HG02840 (cell line): ENCODE data around the gene TNFRSF8.

ENCODE experiments used
- ATAC-seq: cut with Tn5 transposase; IDR thresholded peaks from one replicate; pipeline ENCODE4 v1.9.1; 2021; ENCODE audit warnings: mild to moderate bottlenecking, moderate library complexity, moderate number of reproducible peaks; ENCODE audit not compliant: unreplicated experiment, low FRiP score

Gene TNFRSF8

DNA sequence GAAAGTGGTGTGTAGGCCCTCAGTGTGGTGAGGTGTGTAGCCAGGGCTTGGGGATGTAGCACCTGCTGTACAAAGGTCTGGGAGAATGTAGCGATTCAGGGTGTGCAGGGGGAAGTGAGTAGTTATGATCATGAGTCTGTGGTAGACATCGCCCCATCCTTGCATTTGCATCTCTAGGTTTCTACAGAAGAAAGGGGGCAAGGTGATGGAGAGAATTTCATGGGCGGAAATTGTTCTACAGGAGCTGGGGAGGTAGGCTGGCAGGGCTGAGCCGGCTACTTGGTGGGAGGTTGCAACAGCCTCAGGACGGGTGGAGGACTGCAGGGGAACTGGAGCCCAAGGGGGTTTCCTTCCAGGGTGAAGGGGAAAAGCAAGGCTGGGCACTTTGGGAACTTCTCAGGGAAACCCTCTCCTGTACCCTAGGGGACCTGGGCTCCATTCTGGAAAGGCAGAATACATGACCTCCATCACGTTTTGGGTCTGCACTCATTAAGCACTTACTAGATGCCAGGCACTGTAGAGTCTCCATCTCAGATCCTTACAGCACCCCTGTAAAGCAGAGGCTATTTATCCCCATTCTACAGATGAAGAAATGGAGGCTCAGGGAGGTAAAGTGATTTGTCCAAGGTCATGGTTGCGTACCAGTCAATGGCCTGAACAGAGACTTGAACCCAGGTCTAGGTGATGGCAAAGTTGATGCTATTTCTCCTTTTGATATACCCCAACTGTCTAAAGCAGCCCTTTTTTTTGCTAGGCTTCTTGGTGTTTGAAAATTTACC is 89.2 kb downstream of the TNFRSF8 start:
- ATAC-seq, result peak; percentile 47

DNA sequence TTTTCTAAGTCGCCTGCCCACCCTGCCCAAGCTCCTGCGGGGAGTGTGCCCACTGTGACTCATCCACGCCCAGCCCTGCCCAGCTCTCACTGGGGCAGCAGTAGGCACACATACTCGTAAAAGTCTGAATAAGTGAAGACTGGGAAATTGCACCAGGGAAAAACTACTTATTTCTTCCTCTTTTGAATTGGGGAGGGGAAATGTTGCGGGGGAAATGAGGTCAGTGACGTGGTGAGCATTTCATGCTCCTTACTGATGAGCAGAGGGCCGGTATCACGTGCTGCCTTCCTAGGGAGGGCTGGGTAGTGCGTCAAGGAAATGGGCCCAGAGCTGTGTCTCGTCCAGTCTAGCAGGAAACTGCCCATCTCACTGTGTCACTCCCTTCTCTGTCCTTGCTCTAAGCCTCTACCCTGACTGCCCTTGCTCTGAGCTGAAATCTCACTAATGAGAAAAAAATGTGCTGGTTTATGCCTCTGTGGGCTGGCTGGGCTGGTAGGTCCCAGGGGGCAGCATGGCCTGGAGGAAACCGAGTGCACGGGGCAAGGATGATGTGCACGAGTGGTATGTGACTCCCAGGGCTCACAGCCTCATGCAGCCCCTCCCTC is 90.2 kb downstream of the TNFRSF8 start:
- ATAC-seq, result no peak

DNA sequence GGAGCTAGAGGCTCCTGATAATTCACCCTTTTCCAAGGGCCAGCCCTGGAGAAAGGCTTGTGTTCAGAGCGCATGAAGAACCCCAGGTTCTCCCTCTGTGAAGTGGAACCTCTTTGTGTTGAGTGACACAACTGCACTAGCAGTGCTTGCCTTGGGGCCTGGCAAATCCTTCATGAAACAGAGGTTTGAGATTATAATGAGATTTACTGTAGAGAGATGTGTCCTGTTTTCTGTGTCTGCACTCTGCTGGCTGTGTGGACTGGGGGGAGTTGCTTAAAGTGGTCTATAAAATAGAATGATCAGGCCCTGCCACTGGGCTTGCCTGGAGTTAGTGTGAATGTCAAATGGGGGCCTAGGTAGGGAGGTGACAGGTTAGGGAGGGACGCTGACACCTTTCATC is 92.2 kb downstream of the TNFRSF8 start:
- ATAC-seq, result no peak

DNA sequence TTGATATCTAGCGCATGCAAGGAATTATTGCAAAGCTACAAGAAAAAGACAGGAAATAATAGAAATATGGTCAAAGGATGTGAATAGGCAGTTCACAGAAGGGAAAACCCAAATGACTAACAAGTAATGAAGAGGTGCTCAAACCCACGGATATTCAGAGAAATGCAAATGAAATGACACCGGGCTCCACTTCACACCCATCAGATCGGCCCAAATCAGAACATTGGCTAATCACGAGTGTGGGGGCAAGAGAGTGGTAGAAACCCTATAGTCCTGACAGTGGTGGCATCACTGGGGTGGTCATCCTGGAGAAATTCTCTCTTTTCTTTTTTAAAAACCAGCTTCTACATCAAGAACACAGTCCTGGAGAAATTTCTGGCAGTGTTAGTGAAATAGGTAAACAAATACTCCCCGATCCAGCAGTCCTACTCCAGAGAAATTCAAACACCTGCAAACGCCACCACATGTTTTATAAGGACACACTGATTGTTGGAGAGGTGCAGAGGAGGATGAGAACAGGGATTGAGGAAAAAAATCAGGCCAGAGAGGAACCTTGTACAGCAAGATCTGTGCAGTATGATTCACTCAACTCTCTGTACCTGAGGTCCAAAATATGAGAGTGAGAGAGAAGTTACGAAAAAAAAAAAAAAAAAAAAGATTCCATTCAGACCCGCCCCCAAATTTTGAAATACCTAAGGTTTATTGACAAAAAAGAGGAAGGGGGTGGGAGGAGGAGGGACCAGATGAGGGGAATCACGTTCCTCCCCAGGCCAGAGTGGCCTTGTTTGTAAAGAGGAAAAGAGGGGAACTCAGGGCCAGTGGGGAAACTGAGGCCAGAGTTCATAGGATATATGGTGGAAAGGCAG is 94.5 kb downstream of the TNFRSF8 start:
- no peak for ATAC-seq

DNA sequence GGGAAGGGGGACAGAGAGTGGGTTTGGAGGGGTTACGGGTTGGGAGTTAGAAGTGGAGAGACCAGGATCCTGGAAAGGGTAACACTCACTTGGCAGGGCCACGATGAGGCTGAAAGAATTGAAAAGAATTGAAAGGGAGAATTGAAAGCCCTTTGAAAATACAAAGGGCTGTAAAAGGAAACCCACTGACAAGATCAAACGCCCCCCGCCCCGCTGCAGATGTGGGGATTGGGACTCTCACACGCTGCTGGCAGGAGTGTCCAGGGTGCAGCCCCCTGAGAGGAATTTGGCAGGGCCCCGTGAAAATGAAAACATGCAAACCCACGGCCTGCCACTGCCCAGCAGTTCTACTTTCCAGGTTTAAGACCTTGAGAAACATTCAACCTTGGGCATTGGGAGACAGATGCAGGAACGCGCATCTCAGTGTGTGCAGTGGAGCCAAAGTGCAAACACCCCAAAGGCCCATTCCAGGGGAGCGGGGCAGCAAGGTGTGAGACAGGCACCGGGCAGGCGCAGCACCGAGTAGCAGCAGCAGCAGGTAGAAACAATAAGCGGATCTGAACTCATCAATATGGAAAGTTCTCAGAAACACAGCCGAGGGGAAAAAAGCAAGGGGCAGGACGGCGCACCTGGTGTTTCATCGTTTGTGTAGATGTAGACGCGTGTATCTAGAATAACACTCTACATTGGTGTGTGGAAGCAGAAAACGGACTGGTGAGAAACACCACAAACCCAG is 95.4 kb downstream of the TNFRSF8 start:
- no peak for ATAC-seq

DNA sequence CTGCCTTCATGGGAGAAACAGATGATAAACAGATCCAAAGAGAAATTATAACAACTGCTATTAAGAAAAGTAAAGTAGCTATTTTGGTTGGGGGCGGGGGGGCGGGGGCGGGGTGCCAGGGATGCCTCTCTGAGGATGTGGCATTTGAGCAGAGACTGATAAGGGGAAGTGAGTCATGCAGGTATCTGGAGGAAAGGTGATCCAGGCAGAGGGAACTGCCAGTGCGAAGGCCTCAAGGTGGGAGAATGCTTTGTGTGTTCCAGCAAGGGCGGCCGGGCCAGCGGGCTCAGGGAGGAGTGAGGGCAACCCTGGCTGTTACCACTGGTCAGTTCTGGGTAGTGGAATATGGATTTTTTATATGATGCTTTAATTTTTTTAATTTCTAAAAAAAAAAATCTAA is 96.7 kb downstream of the TNFRSF8 start:
- no peak for ATAC-seq

DNA sequence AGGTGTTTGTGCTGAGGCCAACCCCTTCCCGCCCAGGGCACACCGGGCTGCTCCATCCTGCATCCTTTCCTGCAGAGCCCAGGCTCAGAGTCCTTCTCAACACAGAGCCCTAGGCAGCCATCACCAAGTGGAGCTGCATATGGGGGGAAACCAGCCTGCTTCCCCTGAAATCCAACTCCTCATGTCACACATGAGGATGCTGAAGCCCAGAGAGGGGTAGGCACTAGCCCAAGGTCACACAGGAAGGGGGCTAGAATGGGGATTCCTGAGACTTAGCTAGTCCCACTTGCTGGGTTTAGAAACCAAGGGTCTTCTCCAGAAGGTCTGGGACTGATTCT is 98.2 kb downstream of the TNFRSF8 start:
- no peak for ATAC-seq

DNA sequence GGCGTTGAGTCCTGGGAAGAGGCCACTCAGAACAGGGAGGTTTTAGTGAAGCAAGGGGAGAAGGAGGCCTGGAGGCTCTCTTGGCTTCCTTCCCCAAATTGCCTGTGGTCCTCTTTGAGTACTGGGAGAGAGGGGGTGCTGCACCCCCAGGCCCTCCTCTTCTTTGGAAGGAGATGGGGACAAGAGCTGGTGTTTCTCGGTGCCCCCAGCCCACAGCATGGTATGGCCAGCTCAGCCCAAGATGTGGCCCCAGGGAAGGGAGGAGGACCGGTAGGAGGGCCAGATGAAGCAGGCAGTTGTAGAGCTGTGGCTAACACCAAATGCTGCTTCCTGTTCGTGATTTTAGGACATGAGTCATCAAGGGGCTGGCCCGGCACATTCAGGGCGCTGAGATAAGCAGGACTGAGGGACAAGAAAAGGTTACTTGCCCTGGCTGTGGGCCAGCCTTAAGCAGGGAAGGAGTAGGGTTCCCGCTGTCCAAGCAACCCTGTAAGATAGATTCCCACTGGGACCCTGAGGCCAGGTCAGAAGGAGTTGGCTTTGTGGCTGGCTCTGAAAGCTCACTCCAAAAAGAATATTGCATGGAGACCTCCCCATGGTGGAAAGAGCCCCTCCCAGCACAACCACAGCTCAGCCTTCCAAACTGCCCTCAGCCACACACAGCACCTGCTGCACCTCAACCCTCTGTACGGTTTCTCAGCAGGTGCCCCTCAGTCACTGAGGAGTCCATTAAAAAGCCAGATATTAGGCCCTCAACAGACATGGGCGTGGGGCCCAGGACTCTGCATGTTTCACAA is 98.8 kb downstream of the TNFRSF8 start:
- peak; percentile 61 for ATAC-seq

DNA sequence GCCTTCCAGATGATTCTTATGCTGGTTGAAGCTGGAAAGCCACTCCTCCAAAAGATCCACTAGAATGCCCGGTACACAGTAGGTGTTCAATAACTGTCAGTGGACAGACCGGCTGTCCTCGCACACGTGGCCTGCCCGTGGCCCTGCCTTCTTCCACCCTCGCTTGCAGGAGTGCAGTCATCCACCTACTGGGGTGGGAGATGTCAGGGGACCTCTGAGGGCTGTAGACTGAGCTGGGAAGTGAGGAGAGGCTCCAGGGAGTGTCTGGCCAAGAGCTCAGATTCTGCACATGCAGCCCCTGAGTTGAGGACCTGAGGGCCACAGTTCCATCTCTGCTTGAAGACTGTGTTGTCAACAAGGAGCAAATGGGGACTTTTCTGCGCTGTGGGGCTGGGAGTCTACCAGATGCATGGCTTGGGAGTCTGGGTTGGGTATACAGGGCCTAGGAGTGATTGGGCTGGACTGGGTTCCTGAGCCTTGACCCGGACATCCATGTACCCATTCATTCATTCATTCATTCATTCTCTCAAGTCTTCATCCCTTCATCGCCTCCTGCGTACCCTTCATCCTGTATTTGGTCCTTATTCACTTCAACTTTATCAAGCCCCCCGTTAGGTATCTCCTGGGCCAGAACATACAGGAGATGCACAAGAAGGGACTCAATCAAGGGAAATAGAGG is 99.5 kb downstream of the TNFRSF8 start:
- ATAC-seq, result no peak

DNA sequence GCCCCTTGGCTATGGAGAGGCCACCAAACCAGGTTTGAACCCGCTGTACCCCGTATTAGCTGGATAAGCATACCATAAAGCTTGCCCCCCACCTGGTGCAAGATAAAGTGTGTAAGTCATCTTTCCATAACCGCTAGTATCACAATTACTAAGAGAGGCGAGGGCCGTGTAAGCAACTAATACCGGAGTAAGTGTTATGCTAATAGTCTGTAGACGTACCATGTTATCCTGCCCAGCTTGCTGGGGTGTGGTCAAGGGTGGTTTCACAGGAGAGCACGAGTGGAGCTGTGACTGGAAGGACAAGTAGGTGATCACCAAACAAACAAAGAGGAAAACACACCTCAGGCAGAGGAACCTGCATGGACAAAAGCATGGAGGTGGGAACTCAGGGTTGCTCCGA is 100.1 kb downstream of the TNFRSF8 start:
- no peak for ATAC-seq

DNA sequence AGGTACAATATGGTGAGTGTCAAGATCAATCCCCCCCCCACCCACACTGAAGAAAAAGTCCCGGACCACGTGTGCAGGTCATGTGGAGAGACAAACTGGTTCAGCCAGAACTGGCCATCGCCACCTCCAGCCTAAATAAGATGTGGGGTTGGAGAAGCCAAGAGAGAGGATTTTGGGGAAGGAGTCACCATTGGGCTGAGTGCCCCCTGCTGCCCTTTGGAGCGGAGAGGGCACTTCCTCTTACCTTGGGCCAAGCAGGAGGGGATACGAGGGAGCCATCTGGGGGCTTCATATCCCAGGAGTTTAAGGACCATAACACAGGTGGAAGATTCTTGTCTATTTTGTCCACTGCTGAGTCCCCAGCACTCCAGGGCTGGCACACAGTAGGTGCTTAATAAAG is 101.1 kb downstream of the TNFRSF8 start:
- ATAC-seq, result no peak

DNA sequence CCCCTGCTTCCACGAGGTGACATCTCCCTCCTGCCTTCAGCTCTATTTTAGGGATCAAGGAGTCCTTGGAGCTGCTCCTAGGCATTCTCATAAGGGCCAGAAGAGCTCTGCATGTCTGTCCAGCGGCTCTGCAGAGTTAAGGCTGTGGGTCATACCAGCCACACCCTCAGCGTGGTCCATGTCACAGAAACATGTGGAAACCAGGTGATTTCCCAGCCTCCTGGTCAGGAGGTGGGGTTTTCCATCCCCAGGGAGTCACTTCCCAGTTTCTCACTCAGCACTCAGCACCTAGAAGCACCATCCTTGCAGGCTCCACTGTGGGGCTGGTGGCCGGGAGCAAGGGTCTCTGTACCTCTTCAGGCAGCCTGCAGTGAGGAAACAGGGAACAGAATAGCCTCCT is 102.2 kb downstream of the TNFRSF8 start:
- ATAC-seq, result no peak

DNA sequence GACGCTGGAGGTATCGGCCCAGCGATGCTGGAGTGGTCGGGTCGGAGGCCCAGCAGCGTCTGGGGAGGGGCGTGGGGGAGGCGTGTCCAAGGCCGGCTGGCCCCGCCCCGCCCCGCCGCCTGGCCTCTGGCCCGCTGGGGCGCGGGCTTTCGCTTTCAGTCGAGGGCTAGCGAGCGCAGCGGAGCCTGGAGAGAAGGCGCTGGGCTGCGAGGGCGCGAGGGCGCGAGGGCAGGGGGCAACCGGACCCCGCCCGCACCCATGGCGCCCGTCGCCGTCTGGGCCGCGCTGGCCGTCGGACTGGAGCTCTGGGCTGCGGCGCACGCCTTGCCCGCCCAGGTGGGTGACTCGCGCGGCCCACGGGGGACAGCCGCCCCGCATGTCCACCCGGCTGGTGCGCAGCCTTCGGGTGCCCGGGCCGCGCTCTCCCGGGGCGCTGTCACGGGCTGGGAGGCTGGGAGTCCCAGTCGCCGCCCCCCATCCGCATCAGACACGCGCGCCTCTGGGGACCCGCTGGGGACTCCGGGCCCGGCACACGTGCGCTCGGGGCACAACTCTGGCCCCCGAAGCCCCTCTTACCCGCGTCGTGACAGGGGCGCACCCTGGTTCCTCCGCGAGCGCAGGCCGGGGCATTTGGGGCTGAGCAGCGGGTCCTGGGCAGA is 103.9 kb downstream of the TNFRSF8 start, which contains the start of gene TNFRSF1B:
Gene TNFRSF1B (plus strand): TSS at position 158 of the 659 bp plus-strand sequence. CDS start 101 bp downstream, at position 259.
- no peak for ATAC-seq

DNA sequence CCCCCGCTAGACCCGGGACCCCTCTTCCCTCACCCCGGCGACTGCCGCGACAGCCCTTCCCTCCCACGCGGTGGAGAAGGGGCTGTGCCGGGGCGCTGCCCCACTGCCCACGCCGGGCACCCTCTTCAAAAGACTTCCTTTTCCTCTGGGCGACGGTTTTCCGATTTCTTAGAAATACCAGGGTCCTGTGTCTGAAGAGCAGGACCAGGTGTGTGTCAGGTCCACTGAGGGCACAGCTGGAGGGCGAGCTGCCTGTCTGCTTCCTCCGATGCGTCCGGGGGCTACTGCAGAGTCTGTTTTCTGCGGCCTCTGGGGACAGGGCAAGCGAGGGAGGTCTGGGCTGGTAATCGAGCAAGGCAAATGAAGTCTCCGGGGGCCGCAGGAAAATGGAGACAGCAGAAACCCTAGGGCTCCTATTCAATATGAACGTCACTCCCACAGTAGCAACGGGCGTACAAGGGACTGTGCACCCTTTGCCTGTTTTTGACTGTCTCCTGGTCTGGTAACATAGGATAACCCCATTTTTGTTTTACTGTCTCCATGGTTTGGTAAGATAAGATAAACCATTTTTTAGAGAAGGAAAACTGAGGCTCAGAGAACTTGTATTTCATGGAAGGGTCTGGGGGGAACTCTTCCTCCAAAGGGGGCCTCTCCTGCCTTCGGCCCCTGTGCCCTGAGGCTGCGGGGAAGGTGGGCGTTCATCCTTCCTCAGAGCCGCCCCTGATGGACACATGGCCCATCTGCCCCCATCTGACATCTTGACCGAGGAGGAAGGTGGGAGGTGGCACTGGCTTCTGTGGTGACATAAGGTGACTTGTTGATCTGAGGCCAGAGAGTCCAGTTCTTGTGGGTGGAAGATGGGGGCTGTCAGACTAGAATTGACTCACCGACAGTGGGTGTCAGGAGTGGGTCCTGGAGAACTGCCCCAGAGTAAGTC is 104.7 kb downstream of the TNFRSF8 start:
- ATAC-seq, result no peak

DNA sequence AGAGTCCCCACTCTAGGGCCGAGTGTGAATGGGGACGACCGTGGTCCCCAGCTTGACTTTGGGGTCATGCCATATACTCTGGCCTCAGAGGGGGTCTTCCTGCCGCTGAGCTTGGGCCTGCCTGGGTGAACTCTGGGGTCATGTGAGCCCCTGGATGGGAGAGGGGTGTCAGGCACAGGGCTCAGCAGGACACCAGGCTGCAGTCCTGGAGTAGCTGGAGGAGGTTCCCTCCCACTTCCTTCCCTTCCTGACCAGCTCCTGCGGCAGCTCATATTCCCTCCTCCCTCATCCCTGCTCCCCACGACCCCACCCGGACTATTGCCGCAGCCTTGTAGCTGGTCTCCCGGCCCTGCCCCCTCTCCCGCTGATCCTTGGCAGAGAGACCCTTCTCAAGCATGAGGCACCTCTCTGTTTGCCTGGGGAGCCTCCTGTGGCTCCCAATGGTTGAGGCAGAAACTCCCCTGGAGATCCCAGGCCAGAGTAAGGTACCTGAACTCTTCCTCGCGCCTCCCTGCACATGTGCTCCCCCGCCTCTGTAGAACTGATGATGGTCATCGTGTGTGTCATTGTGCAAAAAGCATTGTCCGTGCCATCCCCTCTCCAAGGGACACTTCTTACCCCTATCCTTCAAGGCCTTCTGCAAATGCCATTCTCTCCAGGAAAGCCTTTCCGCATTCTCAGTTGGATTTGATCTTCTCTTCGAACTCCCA is 105.5 kb downstream of the TNFRSF8 start:
- no peak for ATAC-seq

DNA sequence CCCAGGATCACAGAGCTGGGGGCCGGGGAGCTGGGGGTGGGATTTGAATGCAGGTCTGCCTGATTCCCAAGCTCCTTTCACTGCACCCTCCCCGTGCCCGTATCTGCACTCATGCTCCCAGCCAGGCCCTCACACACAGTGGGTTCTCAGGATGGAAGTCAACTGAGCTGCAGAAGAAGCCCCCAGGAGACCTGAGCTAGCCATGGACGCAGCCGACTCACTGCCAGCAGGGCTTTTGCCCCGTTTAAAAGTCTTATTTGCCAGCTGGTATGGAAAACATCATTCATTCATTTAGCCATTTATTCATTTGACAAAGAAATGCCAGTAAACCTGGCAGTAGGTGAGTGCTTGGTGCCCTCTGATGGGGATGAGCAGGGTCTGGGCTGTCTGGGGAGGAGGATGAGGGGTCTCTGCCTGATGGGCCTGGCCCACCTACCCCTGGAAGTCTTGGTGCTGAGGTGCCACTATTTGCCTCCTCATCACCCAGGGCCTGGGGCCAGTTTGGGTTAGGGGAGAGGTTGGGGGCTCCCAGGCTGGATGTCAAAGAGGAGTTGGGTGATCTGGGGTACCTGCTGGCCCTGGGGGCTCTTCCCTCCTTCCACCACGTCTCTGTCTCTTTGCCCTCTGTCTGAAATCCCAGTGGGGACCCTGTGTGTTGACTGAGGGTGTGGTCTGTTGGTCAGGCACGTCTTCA is 106.5 kb downstream of the TNFRSF8 start:
- ATAC-seq, result no peak

DNA sequence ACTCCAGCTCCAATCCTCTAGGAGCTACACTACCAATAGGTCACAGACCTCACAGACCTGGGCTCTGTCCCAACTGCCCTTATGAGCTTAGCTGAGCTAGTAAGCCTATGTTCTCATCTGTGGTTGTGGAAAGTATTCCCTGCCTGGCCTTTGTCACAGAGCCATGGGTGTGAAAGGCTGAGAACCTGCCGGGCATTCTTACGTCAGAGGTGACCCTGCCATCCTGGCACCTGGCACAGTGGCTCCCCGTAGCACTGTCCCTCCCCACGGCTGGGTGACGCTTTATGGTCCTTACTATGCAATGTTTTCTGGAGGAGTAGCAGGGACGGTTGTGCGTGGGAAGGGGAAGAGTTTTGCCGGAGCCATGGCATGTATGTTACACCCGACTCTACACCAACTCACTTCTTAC is 107.2 kb downstream of the TNFRSF8 start:
- no peak for ATAC-seq
